Measurements from ENCODE around the gene ZNF550. TPM values are rescaled to one million over a fixed set of nuclear protein-coding genes. Genes with fewer than 3 reads are reported as not detected.

The ZNF550 gene
- total and polyA plus RNA-seq, 2 of the 13 experiments (the other 11 are each of a cell fraction or from before 2014, with no cell fraction given), result 8.6 to 9.1 TPM

GRCh38 chr19:57576661-57577060 lies 17.0 kb upstream of the ZNF550 start (continued):
- TF ChIP-seq HNRNPH1 (optimal IDR thresholded peaks at IDR 0.05; ENCODE audit: low read depth, low read length), result no peak
- TF ChIP-seq KDM6A (CRISPR knock-in tag; IDR thresholded peaks at IDR 0.05; ENCODE audit: low read depth), result no peak
- no peak for TF ChIP-seq ZNF256 (CRISPR knock-in tag; conservative IDR thresholded peaks at IDR 0.05)
- no peak for TF ChIP-seq AKAP8 (CRISPR knock-in tag; IDR thresholded peaks at IDR 0.05)

- WGBS (ENCODE audit: low lambda C conversion rate), result 98% methylated on average over 3 of the region's 3 CpGs
- peaks cover 14 to 51% of the 10 kb centered on the region in 2 experiments for H3K36me3 ChIP-seq (replicated peaks in 1 of 2; ENCODE audit: control insufficient read depth in 1 of 2, insufficient read depth in 2 of 2, low read length in 2 of 2)
- no peak for FAIRE-seq
These were observed 12.8 kb upstream of the ZNF550 start for GRCh38 chr19:57572415-57572947.

GRCh38 chr19:57570707-57571106 lies 11.0 kb upstream of the ZNF550 start:
- H3K4me1 ChIP-seq (ENCODE audit: insufficient read depth, low read length), result no peaks in the 10 kb centered on the region
- H3K4me2 ChIP-seq (ENCODE audit: low read depth, low read length), result no peak overlapping the region
- no peak overlapping the region for H3K27ac ChIP-seq (ENCODE audit: extremely low read length, insufficient read depth, low read length)
- H3K27me3 ChIP-seq (ENCODE audit: control insufficient read depth in 1 of 2, insufficient read depth in 2 of 2, low read length in 2 of 2), result no peaks in the 10 kb centered on the region
- in situ Hi-C loops (cut with HindIII; ENCODE audit: extremely low pct_ligation_motif_present, low pct_unique_long_range_greater_than_20kb), result loop anchor here (10.0 kb wide), 1 partner anchor 584 kb away; the partner anchor contains the start of gene ZNF329
- ATAC-seq, result no peak
- no peaks in the 10 kb centered on the region for H3K79me2 ChIP-seq (ENCODE audit: insufficient read depth, low read length)
- intact Hi-C loops (cut with micrococcal nuclease; ENCODE audit: unreplicated experiment), result no loop called here
- no peak overlapping the region for H3K4me3 ChIP-seq (replicated peaks in 1 of 3; ENCODE audit: insufficient read depth in 1 of 3, low read depth in 2 of 3, low read length in 3 of 3)
- peaks cover 13 to 39% of the 10 kb centered on the region in 2 experiments for H3K36me3 ChIP-seq (replicated peaks in 1 of 2; ENCODE audit: control insufficient read depth in 1 of 2, insufficient read depth in 2 of 2, low read length in 2 of 2)
- BruUV-seq (replicated peaks), result no TSS peak
- ChIA-PET CTCF (ENCODE audit: low intra/inter-chr PET ratio, low total read pairs) (no interaction called here), POLR2A (no interaction called here)
- peaks cover 96% of the 10 kb centered on the region for H3K9me3 ChIP-seq (ENCODE audit: low read length)
- DNase-seq (ENCODE audit: low spot score), result no peak
- H4K20me1 ChIP-seq (ENCODE audit: insufficient read depth, low read length), result no peaks in the 10 kb centered on the region
- FAIRE-seq, result no peak
- no peak overlapping the region for H3K9ac ChIP-seq (ENCODE audit: insufficient read depth, low read depth, low read length)
- no peak overlapping the region for H2AFZ ChIP-seq (ENCODE audit: low read length)
- TF ChIP-seq ZNF292 (CRISPR knock-in tag; IDR thresholded peaks at IDR 0.05; ENCODE audit: borderline replicate concordance, low read depth) (no peak), ZNF607 (CRISPR knock-in tag; IDR thresholded peaks at IDR 0.05; ENCODE audit: borderline replicate concordance) (no peak), WIZ (CRISPR knock-in tag; IDR thresholded peaks at IDR 0.05) (no peak), SAP130 (CRISPR knock-in tag; IDR thresholded peaks at IDR 0.05; ENCODE audit: low read depth) (no peak), ISX (CRISPR knock-in tag; conservative IDR thresholded peaks at IDR 0.05) (no peak), CERS6 (CRISPR knock-in tag; IDR thresholded peaks at IDR 0.05) (no peak), E2F1 (CRISPR knock-in tag; IDR thresholded peaks at IDR 0.05) (no peak), ZIK1 (CRISPR knock-in tag; IDR thresholded peaks at IDR 0.05; ENCODE audit: borderline replicate concordance, low read depth) (no peak), SSRP1 (CRISPR knock-in tag; IDR thresholded peaks at IDR 0.05) (no peak), JUN (CRISPR knock-in tag; IDR thresholded peaks at IDR 0.05) (no peak), FOXA1 (IDR thresholded peaks at IDR 0.05) (no peak), FOXA1 (CRISPR knock-in tag; IDR thresholded peaks at IDR 0.05) (no peak), ZBTB8A (CRISPR knock-in tag; IDR thresholded peaks at IDR 0.05; ENCODE audit: borderline replicate concordance, low read depth) (no peak)

More at GRCh38 chr19:57572415-57572947, 12.8 kb upstream of the ZNF550 start:
- H2AFZ ChIP-seq (ENCODE audit: low read length), result no peak overlapping the region
- ATAC-seq, result no peak
- H3K4me3 ChIP-seq (replicated peaks in 1 of 3; ENCODE audit: insufficient read depth in 1 of 3, low read depth in 2 of 3, low read length in 3 of 3), result no peak overlapping the region
- H3K4me2 ChIP-seq (ENCODE audit: low read depth, low read length), result no peak overlapping the region
- no peaks in the 10 kb centered on the region for H4K20me1 ChIP-seq (ENCODE audit: insufficient read depth, low read length)
- H3K27me3 ChIP-seq (ENCODE audit: control insufficient read depth in 1 of 2, insufficient read depth in 2 of 2, low read length in 2 of 2), result no peaks in the 10 kb centered on the region
- DNase-seq (ENCODE audit: low spot score), result no peak
- H3K9me3 ChIP-seq (ENCODE audit: low read length), result peaks cover 78% of the 10 kb centered on the region
- POLR2A ChIA-PET, result no interaction called here
- H3K27ac ChIP-seq (ENCODE audit: extremely low read length, insufficient read depth, low read length), result no peak overlapping the region
- intact Hi-C loops (cut with micrococcal nuclease; ENCODE audit: unreplicated experiment) (no loop called here), in situ Hi-C loops (cut with HindIII; ENCODE audit: extremely low pct_ligation_motif_present, low pct_unique_long_range_greater_than_20kb) (loop anchor here (10.0 kb wide), 1 partner anchor 582 kb away; the partner anchor contains the start of gene ZNF329)
- H3K9ac ChIP-seq (ENCODE audit: insufficient read depth, low read depth, low read length), result no peak overlapping the region
- no peak for TF ChIP-seq ZNF747 (CRISPR knock-in tag; IDR thresholded peaks at IDR 0.05; ENCODE audit: borderline replicate concordance)
- TF ChIP-seq ZNF274 (CRISPR knock-in tag; IDR thresholded peaks at IDR 0.05), result peak; percentile 87; the same call in 1 of the 2 replicates
- peaks cover 9% of the 10 kb centered on the region for H3K79me2 ChIP-seq (ENCODE audit: insufficient read depth, low read length)
- BruUV-seq (replicated peaks), result no TSS peak
- CTCF ChIA-PET (ENCODE audit: low intra/inter-chr PET ratio, low total read pairs), result no interaction called here
- H3K4me1 ChIP-seq (ENCODE audit: insufficient read depth, low read length), result peaks cover 4% of the 10 kb centered on the region

Measured in HepG2 (cell line).